ENCODE data around the gene CA6. TPM values are rescaled to one million over a fixed set of nuclear protein-coding genes. Genes with fewer than 3 reads are reported as not detected.
A peak's percentile ranks its signal among the peaks of the same experiment; 100 is the strongest.
"Not testable (repeated sequence)": the region's sequence is repeated elsewhere in the genome, so short reads cannot be mapped to it uniquely, and the experiment has no call there.

The CA6 gene
- total and polyA plus RNA-seq, 10 donors = 0.11 to 1.5 (median 0.13) TPM; not detected in 6

GRCh38 chr1:8930116-8930515, 15.6 kb upstream of the CA6 start:
- H3K27me3 ChIP-seq (replicated peaks in 1 of 7) = no peaks in the 10 kb centered on the region
- intact Hi-C loops (cut with DNase I; ENCODE audit: low total_unique reads) = no loop called here
- WGBS, 5 donors = 78 to 85% (median 82%) methylated on average over 4 of the region's 4 CpGs

DNA sequence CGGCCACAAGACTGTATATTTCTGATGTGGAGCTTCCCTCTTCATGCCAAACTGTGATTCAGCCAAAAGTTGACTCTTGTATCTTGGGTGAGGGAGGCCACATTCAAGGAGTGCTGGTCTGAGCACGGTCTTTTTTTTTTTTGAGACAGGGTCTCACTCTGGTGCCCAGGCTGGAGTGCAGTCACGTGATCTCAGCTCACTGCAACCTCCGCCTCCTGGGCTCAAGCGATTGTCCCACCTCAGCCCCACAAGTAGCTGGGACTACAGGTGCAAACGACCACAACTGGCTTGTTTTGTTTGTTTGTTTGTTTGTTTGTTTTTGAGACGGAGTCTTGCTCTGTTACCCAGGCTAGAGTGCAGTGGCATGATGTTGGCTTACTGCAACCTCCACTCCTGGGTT, 8.6 kb upstream of the CA6 start:
- peaks cover 0 to 26% (median 12%) of the 10 kb centered on the region in 6 donors for H3K4me1 ChIP-seq
- WGBS, 5 donors = 85 to 91% (median 89%) methylated on average over 7 of the region's 7 CpGs
- DNase-seq; H3K36me3 ChIP-seq; H3K4me3 ChIP-seq; H3K27me3 ChIP-seq (replicated peaks in 1 of 7); H3K27ac ChIP-seq; intact Hi-C loops (cut with DNase I; ENCODE audit: low total_unique reads); H3K9me3 ChIP-seq: not testable (repeated sequence)

More at GRCh38 chr1:8930116-8930515, 15.6 kb upstream of the CA6 start:
- Histone ChIP-seq H3K27ac (no peak overlapping the region), H3K36me3 (no peaks in the 10 kb centered on the region), H3K9me3 (no peaks in the 10 kb centered on the region), H3K4me1 (peaks cover 0 to 8% (median 0%) of the 10 kb centered on the region in 6 donors), H3K4me3 (no peak overlapping the region)
- no peak for DNase-seq
- TF ChIP-seq POLR2A (IDR thresholded peaks at IDR 0.05) = no peak
- no peak for TF ChIP-seq CTCF (IDR thresholded peaks at IDR 0.05 in 8 of 11, conservative IDR thresholded peaks at IDR 0.05 in 3 of 11)
- no peak for TF ChIP-seq POLR2AphosphoS5 (IDR thresholded peaks at IDR 0.05)

DNA sequence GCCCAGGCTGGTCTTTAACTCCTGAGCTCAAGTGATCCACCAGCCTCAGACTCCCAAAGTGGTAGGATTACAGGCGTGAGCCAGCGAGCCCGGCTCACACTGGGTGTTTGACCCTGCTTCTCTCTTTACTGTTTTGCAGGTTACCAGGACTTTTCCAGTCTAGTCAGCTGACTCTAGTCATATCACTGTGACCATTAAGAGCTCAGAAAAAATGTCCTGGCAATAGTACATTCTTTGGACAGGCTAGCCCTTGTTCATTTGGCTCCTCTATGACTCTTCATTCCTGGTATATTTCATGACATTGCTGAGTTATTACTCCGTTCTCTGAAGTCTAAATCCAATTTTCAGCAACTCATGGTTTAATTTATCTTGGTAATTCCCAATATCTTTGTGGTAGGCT, 8.0 kb upstream of the CA6 start:
- no peaks in the 10 kb centered on the region for H3K36me3 ChIP-seq
- intact Hi-C loops (cut with DNase I; ENCODE audit: low total_unique reads) = no loop called here
- 79 to 96% (median 90%) methylated on average over 4 of the region's 4 CpGs for WGBS, 5 donors
- peaks cover 0 to 26% (median 14%) of the 10 kb centered on the region in 6 donors for H3K4me1 ChIP-seq
- no peaks in the 10 kb centered on the region for H3K27me3 ChIP-seq (replicated peaks in 1 of 7)
- H3K27ac ChIP-seq = peak overlapping the region in 6 of 8 donors; percentile 29 to 82 (median 72)
- TF ChIP-seq POLR2A (IDR thresholded peaks at IDR 0.05) (no peak), POLR2AphosphoS5 (IDR thresholded peaks at IDR 0.05) (no peak), CTCF (IDR thresholded peaks at IDR 0.05 in 8 of 11, conservative IDR thresholded peaks at IDR 0.05 in 3 of 11) (no peak)
- H3K4me3 ChIP-seq = no peak overlapping the region
- no peaks in the 10 kb centered on the region for H3K9me3 ChIP-seq
- DNase-seq = no peak

DNA sequence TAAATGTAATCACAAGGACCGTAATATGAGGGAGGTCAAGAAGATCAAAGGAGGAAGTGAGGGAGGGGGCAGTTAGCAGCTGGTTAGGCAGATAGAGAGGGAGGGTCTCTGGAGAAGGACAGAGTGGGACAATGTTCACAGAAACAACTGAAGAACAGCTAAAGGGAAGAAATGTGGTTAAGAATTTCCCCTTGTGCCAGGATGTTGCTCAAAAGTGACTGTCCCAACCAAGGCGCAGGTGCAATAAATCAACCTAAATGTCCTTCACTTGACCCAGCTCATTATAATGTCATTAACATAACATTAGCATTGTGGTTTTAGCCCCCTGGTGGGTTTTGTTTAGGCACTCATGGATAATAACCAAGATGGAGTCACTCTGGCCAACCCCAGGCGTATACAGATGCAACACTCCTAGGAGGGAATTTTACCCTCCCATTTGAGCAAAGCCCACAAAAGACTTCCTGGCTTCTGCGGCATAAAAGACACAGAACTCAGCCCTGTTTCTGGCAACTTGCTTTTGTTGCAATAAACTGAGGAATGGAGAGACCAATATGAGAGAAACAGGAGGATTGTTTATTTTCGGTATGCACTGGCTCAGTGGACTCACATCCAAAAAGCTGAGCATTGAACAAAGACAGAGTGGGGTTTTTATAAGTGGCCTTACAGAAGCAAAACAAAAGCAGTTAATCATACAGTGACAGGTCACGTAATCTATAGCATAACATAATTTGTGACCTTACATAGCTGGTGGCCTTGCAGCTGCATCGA, 7.3 kb upstream of the CA6 start:
- no peak for TF ChIP-seq CTCF (IDR thresholded peaks at IDR 0.05 in 8 of 11, conservative IDR thresholded peaks at IDR 0.05 in 3 of 11)
- TF ChIP-seq POLR2A (IDR thresholded peaks at IDR 0.05) = no peak
- no peak for TF ChIP-seq POLR2AphosphoS5 (IDR thresholded peaks at IDR 0.05)
- no peaks in the 10 kb centered on the region for H3K27me3 ChIP-seq (replicated peaks in 1 of 7)
- peaks cover 2 to 34% (median 20%) of the 10 kb centered on the region in 6 donors for H3K4me1 ChIP-seq
- H3K9me3 ChIP-seq = no peaks in the 10 kb centered on the region
- H3K4me3 ChIP-seq = no peak overlapping the region
- 19 to 34% (median 31%) methylated on average over 7 of the region's 7 CpGs for WGBS, 5 donors
- DNase-seq = no peak
- H3K36me3 ChIP-seq = no peaks in the 10 kb centered on the region
- intact Hi-C loops (cut with DNase I; ENCODE audit: low total_unique reads) = no loop called here
- peak overlapping the region; percentile 1 to 82 (median 70) for H3K27ac ChIP-seq
